OCI-LY3 (cell line): ENCODE measurements around the gene CD3E.

ENCODE experiments used
- CTCF ChIP-seq: fragments of 200-600, 300-600 bp; sonication (generic); IDR thresholded peaks from 2 replicates; pipeline ENCODE4 v1.5.1; 2014; ENCODE audit warnings: antibody characterized with exemption, low read length, low read depth
- EZH2phosphoT487 ChIP-seq: fragments of 200-600 bp; shearing (Covaris generic); IDR thresholded peaks from 2 replicates; pipeline ENCODE4 v1.6.1; 2018; ENCODE audit warnings: antibody characterized with exemption, mixed run types, low read depth

GRCh38 chr11:118342503-118343161, 38.1 kb downstream of the CD3E start, which contains the start of gene CD3D:
- TF ChIP-seq CTCF (no peak), EZH2phosphoT487 (no peak)
